Activated CD8-positive, alpha-beta memory T cell treated with anti-CD3 and anti-CD28 coated beads for 1 hour (primary cell): ENCODE results near the gene CLN5.

Experiments
- DNase-seq, 2 donors: peaks; one replicate each; pipeline ENCODE4 v3.0.0-alpha.2; 2020; ENCODE audit warnings: low read depth in 1 of 2; ENCODE audit errors: extremely low read depth in 1 of 2

Gene CLN5

DNA sequence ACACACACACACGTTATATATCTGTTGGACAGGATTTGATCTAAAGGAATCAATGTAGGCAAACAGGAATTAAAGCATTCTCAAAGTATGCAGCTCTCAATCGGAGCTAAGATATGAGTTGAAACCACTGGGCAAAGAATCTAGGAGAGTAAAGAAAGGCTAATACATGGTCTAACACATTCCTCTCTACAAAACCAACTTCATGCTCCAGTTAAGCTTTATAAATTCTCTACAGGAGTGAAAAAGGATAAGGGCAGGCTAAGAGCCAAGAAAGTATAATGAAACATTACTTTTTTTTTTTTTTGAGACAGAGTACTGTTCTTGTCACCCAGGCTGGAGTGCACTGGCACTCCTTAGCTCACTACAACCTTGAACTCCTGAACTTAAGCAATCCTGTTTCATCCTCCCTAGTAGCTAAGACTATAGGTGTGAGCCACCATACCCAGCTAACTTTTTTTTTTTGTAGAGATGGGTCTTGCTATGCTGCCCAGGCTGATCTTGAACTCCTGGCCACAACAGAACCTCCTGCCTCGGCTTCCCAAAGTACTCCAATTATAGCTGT, 24.5 kb downstream of the CLN5 start:
- no peak for DNase-seq

DNA sequence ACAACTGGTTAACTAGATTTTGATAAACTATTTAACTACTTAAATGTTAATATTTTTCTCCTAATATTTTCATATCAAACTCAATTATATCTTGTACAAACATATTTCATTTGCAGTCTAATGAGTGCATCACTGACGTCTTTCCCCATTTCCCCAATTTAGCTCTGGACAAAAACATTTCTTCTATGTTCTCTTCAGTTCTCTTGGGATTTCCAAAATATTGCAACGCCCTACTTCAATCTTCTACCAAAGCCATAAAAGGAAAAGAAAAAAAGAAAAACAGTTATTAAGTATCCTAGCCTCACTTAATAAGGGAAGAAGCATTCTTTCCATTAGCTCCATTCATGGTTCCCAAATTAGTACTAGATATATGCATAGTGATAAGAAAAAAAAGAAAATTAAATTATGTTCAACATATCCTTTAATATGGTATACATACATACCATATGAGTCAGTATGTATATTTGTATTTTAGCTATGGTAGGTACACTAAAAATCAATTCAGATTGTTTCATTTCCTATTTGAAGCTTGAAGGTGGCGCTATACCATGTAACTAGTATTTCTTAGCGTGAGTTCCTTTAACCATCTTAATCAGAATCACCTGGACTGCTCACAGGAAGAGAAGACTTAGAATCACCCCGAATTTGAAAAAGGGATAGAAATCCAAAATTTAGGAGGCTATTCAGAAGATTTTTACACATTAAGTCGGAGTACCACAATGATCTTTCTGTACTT, 25.2 kb downstream of the CLN5 start:
- DNase-seq = no peak

DNA sequence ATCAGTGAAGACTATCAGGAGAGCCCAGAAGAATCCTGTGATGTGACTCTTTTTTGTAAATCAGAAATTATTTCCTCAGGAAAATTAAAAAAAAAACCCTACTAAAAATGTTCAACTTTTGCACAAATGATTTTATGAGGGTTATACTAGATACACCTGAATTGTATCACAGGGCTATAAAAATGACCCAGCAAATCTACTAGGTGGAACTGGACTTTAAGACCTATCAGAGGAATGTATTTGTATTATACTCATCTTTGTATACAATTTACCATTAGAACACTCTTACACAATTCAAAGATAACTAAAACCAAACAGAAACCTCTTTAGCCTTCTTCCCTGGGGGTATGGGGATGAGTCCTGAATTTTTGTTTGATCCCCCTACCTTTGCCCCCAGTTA, 27.9 kb downstream of the CLN5 start:
- DNase-seq = no peak

DNA sequence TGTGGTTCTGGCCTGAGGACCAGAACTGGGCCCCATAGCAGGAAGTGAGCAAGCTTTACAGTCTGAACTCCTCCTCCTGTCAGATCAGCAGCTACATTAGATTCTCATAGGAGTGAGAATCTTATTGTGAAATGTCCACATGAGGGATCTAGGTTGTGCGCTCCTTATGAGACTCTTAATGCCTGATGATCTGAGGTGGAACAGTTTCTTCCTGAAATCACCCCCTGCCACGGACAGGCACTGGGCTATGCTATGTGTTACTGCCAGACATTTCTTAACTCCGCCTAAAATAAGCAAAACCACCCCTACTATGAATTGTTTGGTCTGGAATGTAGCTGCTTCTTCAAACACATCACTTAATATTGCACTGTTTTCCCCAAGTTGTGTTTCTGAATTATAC, 30.5 kb downstream of the CLN5 start:
- DNase-seq = no peak

DNA sequence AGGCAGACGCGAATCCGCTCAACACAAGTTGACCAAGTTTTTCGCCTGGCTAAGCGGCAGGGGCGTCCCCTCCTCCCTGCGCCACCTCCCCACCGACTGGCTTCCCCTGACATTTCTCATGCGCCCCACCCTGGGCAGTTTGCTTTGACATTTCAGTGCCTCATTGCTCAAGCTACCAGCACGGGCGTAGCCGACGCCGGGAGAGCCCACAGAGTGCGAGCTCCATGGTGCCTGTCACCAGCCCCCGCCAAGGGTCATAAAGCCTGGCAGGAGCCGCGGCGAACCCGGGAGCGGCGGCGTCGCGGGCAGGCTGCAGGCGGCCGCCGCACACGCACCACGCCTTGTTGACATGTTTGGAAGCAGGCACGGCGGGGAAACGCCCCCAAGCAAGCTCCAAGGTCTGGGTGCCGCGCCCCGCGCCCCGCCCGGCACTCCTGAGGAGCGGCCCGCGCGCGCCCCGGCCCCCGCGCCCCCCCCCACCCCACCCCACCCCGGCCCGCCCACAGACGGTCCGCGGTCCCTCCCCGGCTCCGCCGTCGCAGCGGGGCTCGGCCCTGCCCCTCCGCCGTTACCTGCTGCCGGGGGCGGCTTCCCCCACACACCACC, 34.5 kb downstream of the CLN5 start:
- peak; percentile 55 to 61 for DNase-seq

DNA sequence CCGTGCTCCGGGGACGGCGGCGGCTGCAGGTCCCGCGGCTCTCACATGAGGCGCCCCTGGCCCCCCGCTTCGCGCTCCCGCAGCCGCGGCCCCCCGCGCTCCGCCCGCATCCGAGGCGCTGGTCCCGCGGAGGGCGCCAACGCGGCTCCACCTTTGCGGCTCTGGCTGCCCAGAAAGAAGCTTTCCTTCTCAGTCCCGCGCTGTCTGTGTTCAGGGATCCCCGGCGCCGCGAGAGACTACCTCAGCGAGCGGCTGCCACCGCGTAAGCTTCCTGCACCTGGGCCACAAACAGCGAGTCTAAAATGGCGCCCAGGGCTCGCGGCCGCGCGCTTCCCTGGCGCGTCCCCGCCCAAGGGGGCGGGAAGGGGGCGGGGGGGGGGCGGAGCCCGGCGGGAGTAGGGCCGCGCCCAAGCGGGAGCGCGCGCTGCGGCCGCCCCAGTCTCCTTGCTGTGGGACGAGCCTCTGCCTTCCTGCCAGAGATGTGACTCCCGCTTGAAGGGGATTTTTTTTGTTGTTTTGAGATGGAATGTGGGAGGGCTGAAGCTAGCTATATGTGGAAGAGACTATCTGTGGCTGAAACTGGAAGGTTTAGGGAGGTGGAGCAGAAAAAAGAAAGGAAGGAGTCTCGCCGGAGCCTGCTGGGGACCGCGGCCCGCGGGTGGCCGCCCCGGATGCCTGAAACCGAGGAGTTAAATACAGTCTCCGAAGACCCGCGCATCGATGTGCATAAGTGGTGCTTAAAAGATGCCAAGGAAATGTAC, 35.2 kb downstream of the CLN5 start, which contains the start of gene FBXL3:
Gene FBXL3, minus strand, starts transcription at position 299 of the 761 bp plus-strand sequence. CDS start 5,299 bp downstream, outside the sequence.
- peak; percentile 49 to 73 for DNase-seq

DNA sequence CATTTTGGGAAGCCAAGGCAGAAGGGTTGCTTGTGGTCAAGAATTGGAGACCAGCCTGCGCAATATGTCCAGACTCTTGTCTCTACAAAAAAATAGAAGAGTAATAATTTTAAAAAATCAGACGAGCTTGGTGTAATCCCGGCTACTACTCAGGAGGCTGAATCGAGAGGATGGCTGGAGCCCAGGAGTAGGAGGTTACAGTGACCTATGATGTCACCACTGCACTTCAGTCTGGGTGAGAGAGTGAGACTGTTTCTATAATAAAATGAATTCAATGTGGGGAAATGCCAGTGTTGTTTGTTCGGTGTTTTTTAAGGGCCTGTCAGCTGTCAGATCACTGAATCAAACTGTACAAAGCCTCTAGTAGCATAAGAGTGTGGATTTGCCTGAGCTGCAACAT, 36.3 kb downstream of the CLN5 start:
- DNase-seq = no peak

DNA sequence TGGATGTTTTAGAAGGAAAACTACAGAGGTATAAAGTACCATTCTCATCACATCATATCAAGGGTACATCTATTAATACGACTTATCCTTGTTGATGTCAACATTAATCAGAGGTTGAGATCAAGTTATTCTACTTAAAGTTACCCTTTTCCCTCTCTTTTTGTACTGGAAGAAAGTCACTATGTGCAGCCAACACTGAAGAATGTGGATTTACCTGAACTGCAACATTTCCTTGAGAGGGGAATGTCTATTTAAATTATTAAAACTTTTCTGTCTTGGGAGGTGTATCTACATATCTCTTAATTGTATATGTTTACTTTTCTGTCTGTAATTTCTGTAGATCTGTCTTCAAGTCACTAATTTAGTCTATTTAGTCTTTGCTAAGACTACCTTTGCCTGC, 37.6 kb downstream of the CLN5 start:
- DNase-seq = no peak

DNA sequence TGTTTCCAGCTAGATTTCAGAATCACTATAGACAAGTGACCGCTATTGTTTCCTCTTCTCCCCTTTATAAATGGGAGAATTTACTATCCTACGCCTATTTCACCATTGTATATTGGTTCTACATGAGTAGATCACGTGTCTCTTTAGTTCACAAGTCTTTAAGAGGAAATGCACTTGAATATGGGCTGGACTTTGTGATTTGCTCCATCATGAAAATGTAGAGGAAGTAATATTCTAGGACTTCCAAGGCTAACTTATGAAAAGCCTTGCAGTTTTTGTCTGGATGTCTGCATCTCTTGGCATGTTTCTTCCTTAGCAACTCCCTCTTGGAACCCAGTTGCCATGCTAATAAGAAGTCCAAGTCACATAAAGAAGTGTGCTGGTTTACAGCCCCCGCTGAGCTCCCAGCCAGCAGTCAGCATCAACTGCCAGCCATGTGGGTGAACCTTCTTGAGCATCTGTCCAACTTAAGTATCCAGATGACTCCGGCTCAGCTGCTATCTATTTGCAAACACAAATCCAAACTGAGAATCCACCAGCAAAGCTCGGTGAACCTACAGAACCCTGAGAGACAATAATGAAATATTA, 39.9 kb downstream of the CLN5 start:
- no peak for DNase-seq

DNA sequence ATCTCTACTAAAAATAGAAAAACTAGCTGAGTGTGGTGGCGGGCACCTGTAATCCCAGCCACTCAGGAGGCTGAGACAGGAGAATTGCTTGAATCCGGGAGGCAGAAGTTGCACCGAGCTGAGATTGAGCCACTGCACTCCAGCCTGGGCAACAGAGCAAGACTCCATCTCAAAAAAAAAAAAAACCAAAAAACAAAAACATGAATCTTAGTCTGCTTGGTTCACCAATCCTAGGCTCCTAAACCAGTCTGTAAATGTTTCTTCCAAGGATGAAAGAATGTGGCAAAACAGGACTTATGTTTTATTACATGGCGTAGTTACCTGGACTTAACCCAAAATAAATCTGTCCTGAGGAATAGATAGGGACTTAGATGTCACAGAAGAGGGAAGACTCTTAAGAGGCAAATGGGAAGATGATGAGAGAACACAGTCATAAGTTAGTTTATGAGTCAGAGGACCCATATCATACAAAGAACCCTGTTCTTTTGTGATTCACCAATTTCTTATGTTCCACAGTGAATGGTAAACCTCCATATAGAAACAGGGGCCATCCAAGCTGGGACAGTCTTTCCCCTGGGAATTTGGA, 41.9 kb downstream of the CLN5 start:
- no peak for DNase-seq

DNA sequence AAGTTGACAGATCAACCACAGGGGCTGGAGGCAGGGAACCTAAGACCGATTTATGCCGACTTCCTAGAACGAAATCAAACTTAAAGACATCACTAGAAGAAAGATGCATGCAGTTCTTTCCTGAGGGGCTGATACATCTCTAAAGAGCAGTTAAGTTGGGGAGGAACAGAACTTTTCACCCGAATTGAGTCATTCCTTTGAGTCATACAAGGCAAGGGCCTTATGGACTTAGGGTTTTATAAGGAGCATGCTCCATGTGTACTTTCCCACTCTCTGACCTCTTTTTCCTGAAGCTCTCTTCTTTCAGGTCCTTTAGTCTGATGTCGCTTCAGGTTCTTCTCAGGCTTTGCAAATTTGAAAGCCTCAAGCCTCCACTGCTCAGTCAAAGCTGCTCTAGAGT, 43.0 kb downstream of the CLN5 start:
- no peak for DNase-seq

DNA sequence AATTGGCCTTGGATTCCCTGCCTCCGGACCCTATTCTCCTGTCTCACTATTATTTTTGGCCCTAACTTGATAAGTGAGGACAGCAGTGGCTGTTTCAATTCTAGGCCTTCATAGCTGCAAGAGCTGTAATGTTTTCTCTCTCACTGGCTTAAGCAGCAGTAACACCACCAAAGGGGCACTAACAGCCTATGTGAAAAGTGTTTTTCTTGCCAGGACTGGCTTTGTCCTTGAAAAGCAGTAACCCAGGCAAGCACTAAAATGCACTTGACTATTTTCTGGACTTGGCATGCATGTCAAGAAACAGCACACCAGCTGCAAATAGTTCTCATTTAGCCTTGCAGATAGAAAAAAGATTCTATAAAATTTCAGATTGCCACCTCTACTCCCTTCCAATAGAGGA, 44.4 kb downstream of the CLN5 start:
- DNase-seq = no peak

DNA sequence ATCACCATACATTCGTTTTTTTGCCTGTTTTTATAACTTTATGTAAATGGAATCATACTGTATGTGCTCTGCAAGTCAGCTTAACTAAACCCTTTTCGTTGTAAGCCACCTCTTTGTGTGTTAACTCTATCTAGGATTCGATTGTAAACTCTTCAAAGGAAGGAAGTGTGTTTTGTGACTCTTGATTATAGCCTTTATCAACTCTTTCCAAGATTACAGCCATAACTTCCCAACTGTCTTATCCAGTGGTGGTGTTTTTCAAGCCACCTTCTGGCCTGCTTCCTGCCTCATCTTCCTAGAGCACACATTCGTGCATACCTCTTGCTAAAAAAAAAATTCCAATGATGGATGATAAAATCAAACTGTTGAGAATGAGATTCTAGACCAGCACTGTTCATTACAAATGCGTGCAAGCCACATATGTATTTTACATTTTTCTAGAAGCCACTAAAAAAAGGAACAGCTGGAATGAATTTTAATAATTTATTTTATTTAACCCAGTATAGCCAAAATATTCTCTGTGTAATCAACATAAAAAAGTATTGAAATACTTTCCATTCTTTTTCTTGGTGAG, 47.1 kb downstream of the CLN5 start:
- no peak for DNase-seq

DNA sequence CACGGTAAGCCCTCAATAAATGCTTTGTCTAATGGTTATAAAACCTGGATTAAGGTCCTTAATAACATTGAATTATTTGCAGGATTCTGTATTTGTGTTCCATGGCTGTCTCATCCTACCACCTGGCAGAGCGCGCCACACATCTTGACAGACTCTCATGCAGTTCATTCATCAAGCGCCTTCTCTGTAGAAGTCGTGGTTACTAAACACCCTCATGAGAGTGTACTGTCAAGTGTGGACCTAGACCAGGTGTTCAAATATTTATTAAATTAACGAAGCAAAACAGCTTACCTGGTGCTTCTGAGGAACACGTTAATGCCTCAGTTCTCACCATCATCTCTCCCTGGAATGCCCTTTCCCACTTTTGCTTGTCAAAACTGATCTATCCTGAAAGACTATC, 48.2 kb downstream of the CLN5 start:
- DNase-seq = no peak

DNA sequence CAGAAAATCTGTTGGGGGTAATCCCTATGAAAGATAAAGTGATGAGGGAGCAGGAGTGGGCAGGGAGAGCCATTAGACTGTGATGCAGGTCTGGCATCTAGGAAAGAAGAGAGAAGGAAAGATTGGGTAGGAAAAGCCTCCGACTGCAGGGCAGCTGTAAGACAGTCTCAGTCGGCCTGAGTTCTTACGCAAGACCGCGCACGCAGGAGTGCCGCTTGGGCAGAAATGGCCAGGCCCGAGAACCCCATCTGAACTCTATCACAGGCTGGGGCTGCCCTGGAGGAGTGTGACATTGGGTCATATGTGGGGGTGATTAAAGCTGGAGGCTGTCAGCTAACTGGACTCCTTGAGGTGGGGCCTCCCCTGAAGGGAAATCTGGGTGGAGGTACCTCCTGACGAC, 49.0 kb downstream of the CLN5 start:
- DNase-seq = no peak

DNA sequence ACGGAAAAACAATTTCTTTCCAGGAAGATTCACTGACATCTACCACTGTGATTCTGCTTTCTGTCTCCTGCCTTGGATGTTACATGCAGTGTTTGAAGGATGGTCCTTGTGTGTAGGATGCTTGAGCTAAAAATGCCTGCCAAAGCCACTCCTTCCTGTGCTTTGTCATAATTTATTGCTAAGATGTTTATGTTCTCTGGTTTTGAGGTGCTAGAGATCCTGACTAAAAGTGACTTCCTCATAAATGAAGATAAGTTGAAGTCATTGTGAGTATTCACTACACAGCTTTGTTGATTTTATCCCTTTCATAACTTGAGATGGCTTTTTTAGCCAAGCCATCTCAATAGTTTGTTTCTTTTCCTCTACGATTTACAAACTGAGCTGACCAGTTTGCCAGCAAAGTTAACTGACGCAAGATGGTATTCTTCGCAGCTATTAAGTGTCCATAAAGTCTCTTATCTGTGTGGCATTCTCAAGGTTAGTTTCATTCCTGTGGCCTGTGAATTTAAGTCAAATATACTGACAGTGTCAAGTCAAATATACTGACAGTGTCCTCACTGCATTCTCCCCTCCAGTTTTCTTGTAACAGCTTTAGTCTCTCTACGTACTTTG, 50.8 kb downstream of the CLN5 start:
- no peak for DNase-seq

DNA sequence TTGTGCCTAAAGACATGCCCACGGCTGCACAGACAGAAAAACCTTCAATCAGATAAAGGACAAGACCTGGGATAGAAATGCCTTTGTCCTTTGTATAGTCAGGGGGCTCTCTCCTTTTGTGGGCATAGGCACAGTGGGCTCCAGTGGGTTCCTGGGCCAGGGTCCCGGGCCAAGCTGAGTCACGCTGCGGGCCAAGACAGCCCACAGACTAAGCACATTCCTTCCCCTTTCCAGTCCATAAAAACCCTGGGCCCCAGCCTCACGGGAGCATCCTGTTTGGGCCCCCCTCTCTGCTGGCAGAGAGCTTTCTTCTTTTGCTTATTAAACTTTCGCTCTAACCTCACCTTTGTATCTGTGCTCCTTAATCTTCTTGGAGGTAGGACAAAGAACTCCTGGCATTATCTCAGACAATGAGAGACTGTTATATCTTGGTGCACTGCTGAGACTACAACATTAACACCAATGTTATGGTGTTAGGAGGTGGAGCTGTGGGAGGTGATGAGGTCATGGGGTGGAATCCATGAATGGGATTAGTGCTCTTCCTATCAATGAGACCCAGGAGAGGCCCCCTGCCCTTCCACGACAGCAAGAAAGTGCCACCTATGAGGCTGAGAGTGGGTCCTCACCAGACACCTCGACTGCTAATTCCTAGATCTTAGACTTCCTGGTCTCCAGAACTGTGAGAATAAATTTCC, 55.9 kb downstream of the CLN5 start:
- DNase-seq = no peak

DNA sequence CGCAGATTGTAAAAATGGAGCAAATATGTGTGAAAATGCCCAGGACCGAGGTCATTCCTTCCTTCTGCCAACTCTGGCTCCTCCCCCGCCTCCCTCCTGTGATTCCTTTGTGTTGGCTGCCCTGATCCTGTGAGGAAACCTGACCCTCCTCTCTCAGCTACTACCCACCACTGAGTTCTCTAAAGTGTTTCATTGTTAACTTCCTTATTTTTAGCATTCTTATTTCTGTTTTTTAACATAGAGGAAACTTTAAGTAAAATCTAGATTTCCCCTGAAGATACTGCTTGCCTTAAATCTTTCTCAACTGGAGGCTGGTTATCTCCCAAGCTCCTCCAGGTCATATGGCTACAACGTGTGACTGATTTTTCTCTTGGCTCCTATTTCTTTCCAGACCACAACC, 56.8 kb downstream of the CLN5 start:
- DNase-seq = no peak

DNA sequence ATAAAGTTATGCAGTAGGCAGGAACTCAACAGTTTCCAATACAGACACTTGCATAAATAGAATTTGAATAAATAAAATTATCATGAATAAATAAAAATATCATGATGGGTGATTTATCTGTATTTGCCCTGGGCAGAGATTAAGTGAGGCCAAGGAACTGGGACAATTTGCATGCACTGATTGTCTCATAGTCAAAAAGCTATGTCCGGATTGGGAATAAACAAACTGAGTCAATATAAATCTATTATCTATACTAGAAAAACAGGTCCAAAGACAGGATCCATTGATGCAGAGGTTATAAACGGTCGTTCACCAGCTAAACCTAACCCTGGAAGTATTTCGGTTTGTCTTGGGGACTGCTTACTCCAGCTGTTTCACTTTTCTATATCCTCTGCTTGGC, 61.3 kb downstream of the CLN5 start:
- DNase-seq = no peak
